CD4-positive, alpha-beta T cell treated with Interleukin-21 for 1 hour (primary cell): ENCODE data around the gene AIFM3.

ENCODE experiments used
- DNase-seq: peaks from one replicate; pipeline ENCODE4 v3.0.0-alpha.2; 2020

AIFM3 gene

DNA sequence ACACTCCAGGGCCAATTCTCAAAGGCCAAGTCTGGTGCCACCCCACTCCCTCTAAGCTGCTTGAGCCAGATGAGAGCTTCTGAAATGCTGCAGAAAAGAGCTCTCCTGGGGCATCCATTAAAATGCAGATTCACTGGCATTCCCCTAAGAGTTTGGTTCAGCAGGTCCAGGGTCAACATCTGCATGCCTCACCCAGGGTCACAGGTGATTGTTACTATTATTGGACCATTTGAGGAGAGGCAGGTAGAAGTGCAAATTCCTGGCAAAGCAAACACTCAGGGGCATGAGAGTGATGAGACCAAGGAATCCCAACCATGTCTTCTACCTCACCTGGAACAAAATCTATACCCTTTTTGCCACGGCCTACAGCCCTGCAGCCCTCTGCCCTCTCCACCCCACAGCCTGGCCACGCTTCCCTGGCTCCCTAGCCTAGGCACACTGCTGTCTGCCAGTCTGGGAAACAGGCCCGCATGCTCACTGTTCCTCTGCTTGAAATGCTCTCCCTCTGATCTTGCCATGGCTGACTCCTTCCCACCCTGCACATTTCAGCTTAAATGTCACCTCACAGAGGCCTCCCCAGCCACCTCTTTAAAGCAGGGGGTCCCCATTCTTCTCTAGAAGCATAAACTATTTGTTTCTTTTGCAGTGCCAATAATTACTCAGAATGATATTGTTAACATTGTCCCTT, 43.5 kb downstream of the AIFM3 start:
- no peak for DNase-seq

DNA sequence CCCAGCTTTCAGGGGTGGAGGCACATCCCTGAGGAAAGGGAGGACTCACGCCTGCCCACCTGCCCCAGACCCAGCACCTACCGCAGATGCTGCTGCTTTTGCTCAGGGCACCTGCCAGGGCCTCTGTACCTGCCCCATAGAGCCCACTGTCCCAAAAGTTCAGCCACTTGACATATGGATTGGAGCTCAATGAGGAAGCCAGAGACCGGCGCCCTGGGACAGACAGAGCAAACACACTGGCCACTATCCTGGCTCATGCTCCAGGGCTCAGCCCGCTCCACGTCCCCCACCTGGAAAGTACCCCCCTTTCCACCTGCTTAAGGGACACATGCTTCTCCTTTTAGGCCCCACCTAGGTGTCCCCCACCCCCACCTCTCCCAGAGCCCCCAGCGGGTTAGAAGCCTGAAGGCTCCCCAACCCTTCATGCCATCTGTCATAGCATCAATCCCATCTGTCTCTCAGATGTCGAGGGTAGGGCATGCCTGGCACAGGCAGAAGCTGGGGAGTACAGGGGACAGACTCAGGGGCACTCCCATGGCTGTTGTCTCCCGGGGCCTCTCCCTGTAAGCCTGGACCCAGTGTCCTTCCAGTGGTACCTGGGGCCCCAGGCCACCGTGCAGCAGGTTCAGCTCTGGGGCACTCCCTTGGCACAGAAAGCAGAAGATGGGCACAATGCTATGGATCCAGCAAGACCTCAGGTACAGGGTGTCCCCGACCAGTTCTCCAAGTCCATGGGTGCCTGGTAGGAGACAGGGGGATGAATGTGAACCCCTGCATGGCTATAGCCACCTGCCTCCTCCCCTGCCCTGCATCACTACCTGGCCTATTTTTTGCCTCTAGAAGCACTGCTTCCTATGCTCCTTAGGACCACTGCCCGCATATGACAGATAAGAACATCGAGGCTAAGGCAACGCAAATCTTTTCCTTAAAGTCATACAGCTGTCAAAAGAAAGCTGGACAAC, 45.7 kb downstream of the AIFM3 start:
- no peak for DNase-seq

DNA sequence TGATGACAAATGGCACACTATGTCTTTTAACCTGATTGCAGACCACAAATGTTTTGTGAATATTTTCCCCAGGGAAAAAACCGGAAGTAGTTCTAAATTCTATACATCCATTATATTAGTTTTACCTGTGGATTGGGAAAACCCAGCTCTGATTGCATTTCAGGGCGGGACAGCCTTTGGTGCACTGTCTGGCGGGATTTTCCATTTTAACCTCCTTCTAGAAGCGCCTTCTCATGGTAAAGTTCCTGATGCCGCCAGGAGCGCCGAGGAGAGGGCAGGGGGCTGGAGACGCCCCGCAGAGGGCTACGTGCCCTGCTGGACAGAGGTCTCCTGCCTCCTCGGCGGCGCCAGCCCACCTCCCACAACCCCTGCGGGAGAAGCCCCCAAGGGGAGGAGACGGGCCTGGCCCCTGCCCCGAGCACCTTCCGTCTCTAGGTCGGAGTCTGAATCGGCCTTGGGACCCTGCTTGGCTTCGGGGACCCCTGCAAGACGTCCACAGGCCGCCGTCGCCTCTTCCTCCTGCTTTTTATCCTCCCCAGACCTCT, 46.7 kb downstream of the AIFM3 start:
- DNase-seq = no peak

DNA sequence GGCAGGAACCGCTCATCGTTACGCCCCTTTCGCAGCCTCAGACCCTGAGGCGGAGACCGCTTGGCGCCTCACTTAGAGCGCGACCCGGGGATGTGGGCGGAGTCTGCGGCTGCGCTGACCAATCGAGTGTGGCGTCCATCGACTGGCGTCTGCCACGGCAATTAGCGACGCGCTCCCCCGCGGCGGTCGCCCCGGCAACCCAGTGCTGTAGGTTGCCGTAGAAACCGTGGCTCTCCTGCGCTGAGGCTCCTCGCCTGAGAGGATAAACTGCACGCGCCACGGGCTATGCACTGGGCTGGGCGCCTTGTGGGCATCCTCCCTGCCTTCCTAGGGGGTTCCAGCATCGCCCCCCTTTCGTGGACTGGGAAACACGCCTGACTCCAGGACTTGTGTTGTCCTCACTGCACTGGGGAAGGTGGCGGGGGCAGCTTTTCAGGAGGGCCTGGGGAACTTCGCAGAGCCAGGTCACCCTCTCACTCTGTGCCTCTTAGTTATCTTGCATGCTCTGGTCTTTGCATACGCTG, 47.2 kb downstream of the AIFM3 start:
- peak; percentile 91 for DNase-seq

DNA sequence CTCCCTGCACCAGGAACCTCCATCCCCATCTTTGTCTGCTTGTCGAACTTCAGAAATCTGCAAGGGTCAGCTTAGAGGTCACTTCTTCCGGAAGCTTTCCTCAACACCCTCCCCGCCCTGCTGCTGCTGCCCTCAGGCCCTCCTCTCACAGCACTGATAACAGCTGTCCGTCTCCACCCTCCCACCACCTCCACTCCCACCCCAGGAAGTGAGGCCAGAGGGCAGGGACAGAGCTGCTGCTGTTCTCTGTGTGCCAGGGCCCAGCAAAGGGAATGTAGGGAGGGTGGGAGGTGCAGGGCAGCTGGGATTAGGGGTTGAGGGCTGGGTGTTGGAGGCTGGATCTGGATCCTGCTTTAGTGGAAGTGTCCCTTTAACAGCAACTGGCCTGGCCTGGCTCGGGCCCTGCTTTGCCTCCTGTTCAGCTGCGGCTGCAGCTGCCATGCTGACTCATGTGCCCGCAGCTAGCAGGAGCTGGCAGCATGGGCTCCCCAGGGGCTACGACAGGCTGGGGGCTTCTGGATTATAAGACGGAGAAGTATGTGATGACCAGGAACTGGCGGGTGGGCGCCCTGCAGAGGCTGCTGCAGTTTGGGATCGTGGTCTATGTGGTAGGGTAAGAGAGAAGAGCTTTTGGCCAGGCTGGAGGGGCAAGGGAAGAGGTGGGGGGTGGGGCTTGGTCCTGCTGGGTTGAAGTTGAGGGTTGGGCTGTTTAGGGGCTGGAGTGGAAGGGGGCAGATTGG, 47.8 kb downstream of the AIFM3 start, which contains the start of gene P2RX6:
TSS of gene P2RX6 (plus strand) at position 440 of the 740 bp plus-strand sequence. CDS start at position 450, 10 bp downstream.
- DNase-seq = no peak

DNA sequence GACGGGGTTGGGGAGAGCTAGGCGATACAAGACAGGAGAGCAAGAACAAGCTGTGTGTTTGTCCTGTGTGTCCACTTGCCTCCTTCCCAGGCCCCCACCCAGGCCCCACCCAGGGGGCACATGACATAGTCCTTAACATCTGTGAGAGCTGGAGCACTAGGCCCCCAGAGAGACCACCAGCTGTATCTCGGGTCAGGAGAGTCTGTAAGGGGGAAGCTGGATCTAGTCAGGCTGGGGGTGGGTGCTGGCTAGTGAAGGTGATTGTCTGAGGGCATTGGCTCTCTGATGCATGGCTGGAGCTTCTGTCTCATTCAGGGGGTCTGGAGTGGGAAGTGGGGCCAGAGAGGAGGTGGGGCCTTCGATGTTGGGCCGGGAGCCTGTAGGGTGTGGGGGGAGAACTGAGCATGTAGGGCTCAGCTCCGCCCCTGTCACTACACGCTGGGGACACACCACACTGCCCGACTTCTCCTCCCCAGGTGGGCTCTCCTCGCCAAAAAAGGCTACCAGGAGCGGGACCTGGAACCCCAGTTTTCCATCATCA, 48.5 kb downstream of the AIFM3 start:
- DNase-seq = no peak

DNA sequence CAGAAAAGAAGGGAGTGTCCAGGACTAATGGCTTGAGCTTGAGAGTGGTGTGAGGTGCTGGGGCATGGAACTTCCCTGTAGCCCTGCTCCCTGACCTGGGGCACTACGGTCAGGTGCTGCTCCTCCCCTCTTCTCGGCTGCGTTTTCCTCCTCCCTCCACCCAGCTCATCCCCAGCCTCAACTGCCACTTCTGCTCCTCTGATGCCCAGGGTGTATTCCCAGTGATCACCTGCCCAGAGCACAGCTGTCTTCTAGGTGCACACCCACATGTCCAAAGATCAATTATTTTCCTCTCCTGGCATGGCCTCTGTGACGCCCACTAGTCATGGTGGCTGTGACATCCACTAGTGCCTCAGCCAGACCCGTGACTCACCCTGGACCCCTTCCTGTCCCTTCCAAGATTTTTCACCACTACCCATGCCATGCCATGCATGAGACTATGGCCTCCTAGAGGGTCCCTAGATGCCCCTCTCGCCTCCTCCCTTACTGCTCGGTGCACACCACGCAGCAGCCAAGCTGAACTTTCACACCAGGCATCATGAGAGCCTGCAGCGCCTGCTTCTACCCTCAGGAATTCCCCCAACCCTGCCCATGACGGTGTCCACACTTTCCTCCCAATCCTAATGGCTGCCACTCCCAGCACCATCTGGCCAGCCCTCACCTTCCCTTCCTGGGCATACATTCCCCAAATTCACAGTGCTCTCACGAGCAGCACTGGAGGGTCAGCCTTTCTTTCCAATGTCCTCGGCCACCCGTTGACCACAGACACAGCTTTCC, 49.8 kb downstream of the AIFM3 start:
- DNase-seq = no peak

DNA sequence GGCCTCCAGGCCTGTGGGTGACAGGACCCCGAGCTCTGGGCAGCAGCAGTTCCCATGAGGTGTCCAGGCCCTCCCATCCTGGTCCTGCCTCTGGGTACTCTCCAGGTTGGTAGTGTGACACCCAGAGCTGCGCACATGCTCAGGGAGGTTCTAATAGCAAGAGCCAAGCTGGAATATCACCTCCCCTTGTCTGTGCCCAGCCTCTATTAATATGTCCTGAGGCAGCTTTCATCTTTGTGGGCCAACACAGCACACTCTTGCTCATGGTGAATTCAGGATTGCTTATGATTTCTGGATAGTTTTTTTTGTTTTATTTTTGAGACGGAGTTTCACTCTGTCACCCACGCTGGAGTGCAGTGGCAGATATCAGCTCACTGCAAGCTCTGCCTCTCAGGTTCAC, 51.3 kb downstream of the AIFM3 start:
- DNase-seq = no peak

DNA sequence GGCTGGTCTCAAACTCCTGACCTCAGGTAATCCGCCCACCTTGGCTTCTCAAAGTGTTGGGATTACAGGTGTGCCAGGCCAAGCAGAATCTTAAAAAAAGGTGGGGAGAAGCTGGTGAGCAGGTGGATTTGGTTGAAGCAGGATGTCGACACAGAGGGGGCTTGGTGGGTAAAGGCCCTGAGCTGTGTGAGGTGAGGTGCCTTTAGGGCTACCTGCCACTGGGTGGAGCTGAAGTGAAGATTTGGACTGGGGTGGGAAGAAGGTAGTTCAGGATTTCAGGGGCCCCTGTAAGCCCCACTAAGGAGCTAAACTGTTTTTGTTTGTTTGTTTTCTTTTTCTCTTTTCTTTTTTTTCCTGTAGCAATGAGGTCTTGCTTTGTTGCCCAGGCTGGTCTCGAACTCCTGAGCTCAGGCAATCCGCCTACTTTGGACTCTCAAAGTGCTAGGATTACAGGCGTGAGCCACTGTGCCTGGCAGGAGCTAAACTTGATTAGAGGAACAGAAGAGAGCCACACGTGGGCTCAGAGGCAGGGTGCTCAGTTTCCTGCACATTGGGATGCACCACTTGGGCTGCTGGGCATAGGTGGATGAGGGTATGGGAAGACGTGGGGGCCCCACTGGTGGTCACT, 53.9 kb downstream of the AIFM3 start:
- DNase-seq = no peak

DNA sequence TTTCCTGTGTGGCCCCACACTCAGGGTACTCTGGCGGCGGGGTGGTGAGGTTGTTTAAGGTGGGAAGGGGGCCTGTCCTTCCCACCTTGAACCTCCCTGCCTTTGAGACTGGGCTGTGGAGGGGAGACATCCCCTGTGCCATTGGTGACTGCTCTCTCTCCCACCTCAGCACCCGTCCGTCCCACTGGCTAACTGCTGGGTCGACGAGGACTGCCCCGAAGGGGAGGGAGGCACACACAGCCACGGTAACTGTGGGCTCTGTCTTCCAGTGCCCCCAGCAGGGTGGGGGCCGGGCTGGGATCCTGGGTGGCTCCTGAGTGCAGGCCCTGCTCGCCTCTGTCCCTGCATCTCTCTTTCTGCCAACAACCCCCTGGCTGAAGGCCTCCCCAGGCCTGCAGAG, 55.5 kb downstream of the AIFM3 start:
- no peak for DNase-seq

DNA sequence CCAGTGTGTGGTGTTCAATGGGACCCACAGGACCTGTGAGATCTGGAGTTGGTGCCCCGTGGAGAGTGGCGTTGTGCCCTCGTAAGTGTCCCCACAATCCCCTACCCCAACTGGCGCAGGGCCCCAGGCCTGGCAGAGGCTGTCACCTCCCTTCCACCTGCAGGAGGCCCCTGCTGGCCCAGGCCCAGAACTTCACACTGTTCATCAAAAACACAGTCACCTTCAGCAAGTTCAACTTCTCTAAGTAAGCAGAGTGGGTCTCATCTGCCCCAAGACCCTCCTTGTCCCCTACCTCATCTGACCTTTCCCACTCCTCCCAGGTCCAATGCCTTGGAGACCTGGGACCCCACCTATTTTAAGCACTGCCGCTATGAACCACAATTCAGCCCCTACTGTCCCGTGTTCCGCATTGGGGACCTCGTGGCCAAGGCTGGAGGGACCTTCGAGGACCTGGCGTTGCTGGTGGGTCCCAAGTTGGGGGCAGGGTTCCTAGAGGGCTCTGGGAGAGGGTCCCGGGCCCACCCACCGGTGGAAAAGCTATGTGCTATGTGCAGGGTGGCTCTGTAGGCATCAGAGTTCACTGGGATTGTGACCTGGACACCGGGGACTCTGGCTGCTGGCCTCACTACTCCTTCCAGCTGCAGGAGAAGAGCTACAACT, 56.0 kb downstream of the AIFM3 start:
- no peak for DNase-seq

DNA sequence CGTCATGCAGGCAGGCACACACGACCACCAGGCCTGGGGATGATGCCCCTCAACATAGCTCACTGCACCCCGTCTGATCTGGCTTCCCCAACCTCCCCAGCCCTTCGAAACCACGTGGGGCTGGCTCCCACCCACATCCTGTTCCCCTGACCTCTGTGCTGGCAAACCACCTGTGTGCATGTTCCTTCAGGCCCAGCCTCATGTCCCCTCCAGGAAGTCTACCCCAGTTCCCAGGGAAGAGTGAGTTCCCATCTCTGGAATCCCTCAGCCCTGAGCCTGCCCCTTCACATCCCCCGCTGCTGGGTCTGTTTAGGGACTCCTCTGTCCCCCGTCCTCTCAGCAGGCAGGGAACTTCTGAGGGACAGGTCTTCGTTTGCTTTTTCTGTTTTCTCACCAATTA, 58.2 kb downstream of the AIFM3 start:
- peak; percentile 12 for DNase-seq

DNA sequence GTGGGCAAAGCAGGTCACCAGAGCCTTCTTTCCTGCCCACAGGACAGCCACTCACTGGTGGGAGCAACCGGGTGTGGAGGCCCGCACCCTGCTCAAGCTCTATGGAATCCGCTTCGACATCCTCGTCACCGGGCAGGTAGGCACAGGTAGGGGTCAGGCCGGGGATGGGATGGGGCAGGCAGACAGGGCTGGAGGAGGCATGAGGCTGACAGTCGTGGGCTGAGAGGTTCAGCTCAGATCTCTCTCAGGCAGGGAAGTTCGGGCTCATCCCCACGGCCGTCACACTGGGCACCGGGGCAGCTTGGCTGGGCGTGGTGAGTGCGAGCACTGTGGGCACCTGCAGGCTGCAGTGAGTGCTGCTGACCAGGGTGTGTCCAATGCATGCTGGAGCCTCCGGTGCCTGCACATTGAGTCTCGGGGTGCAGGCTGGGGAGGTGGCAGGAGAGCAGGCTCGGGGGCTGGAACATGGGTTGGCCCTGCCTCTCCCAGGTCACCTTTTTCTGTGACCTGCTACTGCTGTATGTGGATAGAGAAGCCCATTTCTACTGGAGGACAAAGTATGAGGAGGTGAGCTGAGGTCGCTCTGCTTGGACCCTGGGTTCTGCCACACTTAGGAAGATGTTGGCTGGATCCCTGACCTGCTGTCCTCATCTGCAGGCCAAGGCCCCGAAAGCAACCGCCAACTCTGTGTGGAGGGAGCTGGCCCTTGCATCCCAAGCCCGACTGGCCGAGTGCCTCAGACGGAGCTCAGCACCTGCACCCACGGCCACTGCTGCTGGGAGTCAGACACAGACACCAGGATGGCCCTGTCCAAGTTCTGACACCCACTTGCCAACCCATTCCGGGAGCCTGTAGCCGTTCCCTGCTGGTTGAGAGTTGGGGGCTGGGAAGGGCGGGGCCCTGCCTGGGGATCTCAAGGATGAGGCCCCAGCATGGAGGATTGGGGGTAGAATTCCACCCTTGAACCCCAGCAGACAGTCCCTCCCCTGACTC, 59.0 kb downstream of the AIFM3 start:
- no peak for DNase-seq

DNA sequence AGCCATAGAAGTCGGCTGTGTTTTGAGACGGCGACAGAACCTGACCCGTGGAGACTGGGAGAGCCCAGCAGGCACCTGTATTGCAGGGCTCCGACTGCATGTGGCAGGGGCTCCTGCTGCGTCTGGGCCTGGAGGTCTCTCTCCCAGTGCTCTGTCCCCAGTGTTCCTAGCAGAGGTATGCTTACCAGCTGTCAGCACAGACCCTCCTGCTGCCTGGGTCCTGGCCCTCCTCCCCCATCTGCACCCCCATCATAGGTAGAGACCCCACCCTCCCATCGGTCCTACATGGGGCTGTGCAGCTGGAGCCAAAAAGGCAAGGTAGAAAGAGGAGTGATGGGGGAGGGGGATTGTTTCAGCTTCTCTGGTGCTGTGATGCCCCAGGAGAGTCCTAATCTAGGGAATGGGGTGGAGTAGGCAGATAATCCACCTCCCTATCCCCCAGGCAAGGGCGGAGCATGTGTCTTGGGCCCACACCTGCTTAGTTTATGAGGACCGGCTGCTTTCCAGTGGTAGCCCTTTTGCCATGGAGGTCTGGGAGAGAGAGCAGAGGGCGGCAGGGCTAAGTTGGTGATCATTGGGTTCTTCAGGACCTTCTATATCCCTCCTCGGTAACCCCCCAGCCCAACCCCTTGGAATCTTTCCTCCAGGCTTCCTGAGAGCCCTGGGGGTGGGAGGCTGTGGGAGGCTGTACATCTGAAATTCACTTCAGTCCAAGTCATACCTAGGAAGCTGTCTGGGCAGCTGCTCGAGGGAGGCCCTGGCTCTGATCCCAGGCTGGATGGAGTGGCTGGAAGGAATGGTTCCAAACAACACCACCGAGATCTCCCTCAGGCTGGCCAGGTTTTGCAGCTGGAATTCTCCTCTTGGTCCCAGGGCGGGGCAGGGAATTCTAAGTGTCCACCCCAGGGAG, 60.0 kb downstream of the AIFM3 start:
- no peak for DNase-seq

DNA sequence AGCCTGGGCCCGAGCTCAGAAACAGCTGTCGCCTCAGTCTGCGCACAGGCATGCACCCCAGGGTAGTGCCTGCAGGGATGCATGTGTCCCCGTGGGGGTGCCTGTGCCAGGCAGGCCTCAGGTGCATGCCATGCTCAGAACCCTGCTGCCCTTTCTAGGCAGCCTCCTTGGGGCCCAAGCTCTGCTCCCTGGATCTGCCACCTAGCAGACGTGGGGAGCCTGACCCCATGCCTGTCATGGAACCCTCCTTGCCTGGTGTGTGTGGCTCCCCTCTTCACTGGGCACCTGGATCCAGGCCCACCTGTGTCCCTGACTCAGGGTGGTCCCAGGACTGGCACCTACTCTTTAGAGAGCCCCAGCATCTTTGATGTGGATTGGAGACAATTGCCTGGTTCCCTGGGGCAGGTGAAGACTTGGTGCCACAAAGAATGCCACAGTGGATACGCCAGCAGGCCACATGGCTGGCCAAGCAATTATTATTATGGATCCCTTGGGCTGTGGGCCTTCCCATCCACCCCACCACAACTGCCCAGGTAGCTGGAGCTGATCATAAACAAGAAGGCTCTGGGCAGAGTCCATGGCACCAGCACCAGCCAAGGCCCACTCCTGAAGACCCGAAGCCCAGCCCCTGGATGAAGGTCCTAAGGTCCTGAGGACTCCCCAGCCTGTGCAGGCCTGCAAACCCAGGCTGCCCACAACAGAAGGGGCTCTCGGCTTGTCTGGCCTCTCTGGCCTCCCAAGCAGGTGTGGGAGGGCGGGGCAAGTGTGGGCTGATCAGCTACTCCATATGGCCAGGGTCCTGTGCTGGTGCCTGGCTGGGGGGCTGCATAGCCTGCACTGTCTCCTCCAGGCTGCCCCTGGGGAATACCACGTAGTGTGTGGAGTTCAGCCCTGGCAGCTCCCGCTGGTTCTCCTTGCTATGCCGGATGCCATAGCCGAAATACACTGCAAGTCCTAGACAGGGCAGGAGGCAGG, 61.5 kb downstream of the AIFM3 start:
- no peak for DNase-seq

DNA sequence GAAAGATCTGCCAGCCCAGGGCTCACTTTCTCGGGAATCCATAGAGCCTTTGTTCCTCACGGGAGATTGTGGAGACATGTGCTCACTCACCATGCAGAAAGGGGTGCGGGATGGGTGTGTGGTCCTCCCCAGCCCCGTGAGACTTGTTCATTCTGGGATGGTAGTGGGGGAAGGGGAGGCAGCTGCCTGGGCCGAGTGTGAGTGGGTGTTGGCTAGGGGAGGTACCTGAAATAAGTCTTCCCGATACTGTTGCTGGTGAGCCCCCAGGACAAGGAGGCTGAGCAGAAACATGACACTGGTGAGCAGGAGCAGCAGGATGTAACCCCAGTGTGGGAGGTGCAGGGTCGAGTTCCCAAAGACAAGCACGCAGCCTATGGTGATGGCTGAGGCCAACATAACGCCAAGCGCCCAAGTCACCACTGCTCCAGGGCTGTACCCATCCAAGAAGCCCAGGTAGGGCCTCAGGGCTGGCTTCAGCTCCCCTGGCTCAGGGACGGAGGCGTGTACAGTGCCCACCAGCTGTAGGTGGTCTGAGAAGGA, 62.5 kb downstream of the AIFM3 start:
- no peak for DNase-seq

DNA sequence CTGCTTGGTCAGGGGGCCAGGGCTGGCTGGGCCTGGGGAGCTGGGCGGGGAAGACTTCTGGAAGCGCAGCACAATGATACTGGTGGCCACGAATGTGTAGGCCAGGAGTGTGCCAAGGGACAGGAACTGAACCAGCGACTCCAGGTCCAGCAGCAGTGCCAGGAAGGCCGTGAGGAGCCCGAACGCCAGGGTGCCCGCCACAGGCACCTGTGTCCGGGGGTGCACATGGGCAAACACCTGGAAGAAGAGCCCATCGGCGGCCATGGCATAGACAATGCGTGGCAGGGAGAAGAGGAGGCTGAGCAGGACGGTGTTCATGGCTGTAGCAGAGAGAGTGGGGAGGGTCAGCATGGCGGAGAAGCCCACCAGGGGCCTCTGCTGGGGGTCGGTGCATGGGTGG, 63.0 kb downstream of the AIFM3 start:
- no peak for DNase-seq
